Nephron (organoid): Measurements from ENCODE around the gene SH3BP2.

Experiments used
- H3K27ac Mint-ChIP-seq, 3 experiments: 2 replicates each; pipeline ENCODE4 v1.8.0; 2020; ENCODE audit warnings: mixed read lengths in 3 of 3, mild to moderate bottlenecking in 2 of 3, moderate library complexity in 1 of 3
- H3K27me3 Mint-ChIP-seq: 2 replicates; pipeline ENCODE4 v1.8.0; 2021; ENCODE audit warnings: low read depth, mild to moderate bottlenecking, moderate library complexity, mixed read lengths
- H3K36me3 Mint-ChIP-seq: 2 replicates; pipeline ENCODE4 v1.8.0; 2020; ENCODE audit warnings: low read depth, mixed read lengths
- H3K4me1 Mint-ChIP-seq: 2 replicates; pipeline ENCODE4 v1.8.0; 2020; ENCODE audit warnings: mixed read lengths
- H3K4me3 Mint-ChIP-seq, 3 experiments: 2 replicates each; pipeline ENCODE4 v1.8.0; 2020; ENCODE audit warnings: mild to moderate bottlenecking in 3 of 3, mixed read lengths in 3 of 3, moderate library complexity in 2 of 3
- H3K9me3 Mint-ChIP-seq: 2 replicates; pipeline ENCODE4 v1.8.0; 2020; ENCODE audit warnings: mixed read lengths
- TF ChIP-seq, protein P1 (sequence below), 3 experiments: fragments of 200-600 bp; sonication (generic); IDR thresholded peaks; one replicate each; pipeline ENCODE4 v1.5.0; 2021; ENCODE audit warnings: antibody characterized with exemption in 3 of 3; ENCODE audit not compliant: unreplicated experiment in 3 of 3

The SH3BP2 gene

GRCh38 chr4:2829321-2829932, 36.5 kb downstream of the SH3BP2 start:
- peaks cover 30% of the 10 kb centered on the region for H3K36me3 Mint-ChIP-seq
- no peak overlapping the region for H3K27ac Mint-ChIP-seq
- no peak overlapping the region for H3K4me3 Mint-ChIP-seq
- no peaks in the 10 kb centered on the region for H3K4me1 Mint-ChIP-seq
- H3K27me3 Mint-ChIP-seq, result no peaks in the 10 kb centered on the region
- TF ChIP-seq, protein P1, sequence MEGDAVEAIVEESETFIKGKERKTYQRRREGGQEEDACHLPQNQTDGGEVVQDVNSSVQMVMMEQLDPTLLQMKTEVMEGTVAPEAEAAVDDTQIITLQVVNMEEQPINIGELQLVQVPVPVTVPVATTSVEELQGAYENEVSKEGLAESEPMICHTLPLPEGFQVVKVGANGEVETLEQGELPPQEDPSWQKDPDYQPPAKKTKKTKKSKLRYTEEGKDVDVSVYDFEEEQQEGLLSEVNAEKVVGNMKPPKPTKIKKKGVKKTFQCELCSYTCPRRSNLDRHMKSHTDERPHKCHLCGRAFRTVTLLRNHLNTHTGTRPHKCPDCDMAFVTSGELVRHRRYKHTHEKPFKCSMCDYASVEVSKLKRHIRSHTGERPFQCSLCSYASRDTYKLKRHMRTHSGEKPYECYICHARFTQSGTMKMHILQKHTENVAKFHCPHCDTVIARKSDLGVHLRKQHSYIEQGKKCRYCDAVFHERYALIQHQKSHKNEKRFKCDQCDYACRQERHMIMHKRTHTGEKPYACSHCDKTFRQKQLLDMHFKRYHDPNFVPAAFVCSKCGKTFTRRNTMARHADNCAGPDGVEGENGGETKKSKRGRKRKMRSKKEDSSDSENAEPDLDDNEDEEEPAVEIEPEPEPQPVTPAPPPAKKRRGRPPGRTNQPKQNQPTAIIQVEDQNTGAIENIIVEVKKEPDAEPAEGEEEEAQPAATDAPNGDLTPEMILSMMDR (IDR thresholded peaks at IDR 0.05; ENCODE audit: unreplicated experiment in 3 of 3), result no peak
- no peaks in the 10 kb centered on the region for H3K9me3 Mint-ChIP-seq

DNA sequence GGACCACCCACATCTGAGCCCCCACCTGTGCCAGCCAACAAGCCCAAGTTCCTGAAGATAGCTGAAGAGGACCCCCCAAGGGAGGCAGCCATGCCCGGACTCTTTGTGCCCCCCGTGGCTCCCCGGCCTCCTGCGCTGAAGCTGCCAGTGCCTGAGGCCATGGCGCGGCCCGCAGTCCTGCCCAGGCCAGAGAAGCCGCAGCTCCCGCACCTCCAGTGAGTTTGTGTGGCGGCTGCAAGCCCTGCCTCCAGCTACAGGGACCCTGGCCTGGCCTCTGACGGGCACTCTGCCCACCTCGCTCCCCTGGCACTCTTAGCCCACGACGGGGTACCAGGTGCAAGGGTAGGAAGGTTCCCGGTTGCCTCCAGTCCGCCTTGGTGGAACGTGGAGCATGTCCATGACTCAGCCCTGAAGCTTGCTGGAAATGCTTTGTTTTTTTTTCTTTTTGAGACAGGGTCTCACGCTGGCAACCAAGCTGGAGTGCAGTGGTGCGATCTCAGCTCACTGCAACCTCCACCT, 37.1 kb downstream of the SH3BP2 start:
- no peaks in the 10 kb centered on the region for H3K4me1 Mint-ChIP-seq
- TF ChIP-seq, protein P1 (IDR thresholded peaks at IDR 0.05; ENCODE audit: unreplicated experiment in 3 of 3), result no peak
- H3K9me3 Mint-ChIP-seq, result no peaks in the 10 kb centered on the region
- peaks cover 30% of the 10 kb centered on the region for H3K36me3 Mint-ChIP-seq
- H3K27me3 Mint-ChIP-seq, result no peaks in the 10 kb centered on the region
- no peak overlapping the region for H3K4me3 Mint-ChIP-seq
- H3K27ac Mint-ChIP-seq, result no peak overlapping the region

GRCh38 chr4:2830632-2831610, 38.0 kb downstream of the SH3BP2 start:
- H3K4me3 Mint-ChIP-seq, result no peak overlapping the region
- H3K4me1 Mint-ChIP-seq, result no peaks in the 10 kb centered on the region
- H3K36me3 Mint-ChIP-seq, result peaks cover 23% of the 10 kb centered on the region
- no peaks in the 10 kb centered on the region for H3K27me3 Mint-ChIP-seq
- TF ChIP-seq, protein P1 (IDR thresholded peaks at IDR 0.05; ENCODE audit: unreplicated experiment in 3 of 3), result no peak
- no peaks in the 10 kb centered on the region for H3K9me3 Mint-ChIP-seq
- H3K27ac Mint-ChIP-seq, result no peak overlapping the region

DNA sequence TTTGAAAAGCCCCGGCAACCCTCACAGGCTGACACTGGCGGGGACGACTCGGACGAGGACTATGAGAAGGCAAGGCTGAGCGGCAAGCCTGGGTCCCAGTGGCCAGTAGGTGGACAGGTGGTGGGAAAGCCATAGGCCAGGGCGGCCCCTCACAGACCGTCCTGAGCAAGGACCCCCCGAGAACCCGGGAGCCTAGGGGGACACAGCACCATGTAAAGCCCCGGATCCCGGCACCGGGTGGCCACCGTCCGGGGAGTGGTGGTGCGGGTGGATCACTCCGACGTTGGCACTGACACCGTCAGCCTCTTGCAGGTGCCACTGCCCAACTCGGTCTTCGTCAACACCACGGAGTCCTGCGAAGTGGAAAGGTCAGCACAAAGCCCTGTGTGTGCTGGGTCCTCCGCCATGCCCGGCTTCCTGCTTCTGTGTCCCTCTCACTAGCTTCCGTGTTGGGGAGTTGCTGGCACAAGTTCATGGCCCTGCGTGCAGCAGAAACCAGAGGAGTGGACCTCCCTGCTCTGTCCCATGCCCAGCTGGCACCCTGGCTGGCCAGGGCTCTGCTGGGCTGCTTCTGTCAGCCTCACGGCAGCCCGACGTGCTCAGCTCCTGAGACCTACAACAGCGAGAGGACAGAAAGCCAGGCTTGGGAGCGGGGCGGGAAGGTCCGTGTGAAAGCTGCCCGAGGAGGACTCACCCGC, 38.9 kb downstream of the SH3BP2 start:
- Mint-ChIP-seq H3K4me1 (no peaks in the 10 kb centered on the region), H3K9me3 (no peaks in the 10 kb centered on the region), H3K27me3 (no peaks in the 10 kb centered on the region), H3K4me3 (no peak overlapping the region), H3K36me3 (peaks cover 15% of the 10 kb centered on the region), H3K27ac (no peak overlapping the region)
- TF ChIP-seq, protein P1 (IDR thresholded peaks at IDR 0.05; ENCODE audit: unreplicated experiment in 3 of 3), result no peak

DNA sequence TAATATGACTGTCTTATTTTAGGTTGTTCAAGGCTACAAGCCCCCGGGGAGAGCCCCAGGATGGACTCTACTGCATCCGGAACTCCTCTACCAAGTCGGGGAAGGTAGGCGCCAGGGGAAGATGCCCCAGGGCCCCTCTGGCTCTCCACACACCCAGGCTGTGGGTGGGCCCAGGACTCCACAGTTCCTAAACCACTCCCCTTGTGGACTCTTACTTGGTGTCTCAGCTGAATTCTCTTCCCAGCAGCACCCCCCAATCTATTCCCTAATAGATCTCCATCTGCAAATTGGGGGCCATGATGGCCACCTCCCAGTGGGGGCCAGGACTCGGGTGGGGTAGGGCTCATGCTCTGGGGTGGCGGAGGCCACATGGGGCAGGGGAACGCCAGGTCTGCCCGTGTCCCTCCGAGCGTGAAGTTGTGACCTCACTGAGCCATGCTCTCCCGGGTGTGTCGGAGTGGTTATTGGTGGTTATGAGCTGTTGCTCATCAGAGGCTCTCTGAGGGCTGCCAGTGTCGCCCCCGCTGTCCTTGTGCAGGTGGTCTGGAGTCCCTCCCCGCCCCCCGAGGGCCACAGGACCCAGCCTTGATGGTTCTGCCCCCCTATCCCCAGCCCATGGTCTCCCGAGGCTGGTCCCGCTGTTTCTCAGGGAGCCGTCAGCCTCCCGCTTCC, 39.6 kb downstream of the SH3BP2 start:
- no peak overlapping the region for H3K27ac Mint-ChIP-seq

More for the DNA sequence above, 39.6 kb downstream of the SH3BP2 start:
- Mint-ChIP-seq H3K4me3 (no peak overlapping the region), H3K27me3 (no peaks in the 10 kb centered on the region), H3K9me3 (no peaks in the 10 kb centered on the region), H3K4me1 (peaks cover 6% of the 10 kb centered on the region), H3K36me3 (peaks cover 13% of the 10 kb centered on the region)
- TF ChIP-seq, protein P1 (IDR thresholded peaks at IDR 0.05; ENCODE audit: unreplicated experiment in 3 of 3), result no peak
